HG03521 (cell line): ENCODE results near the gene WWTR1.

Experiments used
- ATAC-seq: cut with Tn5 transposase; IDR thresholded peaks from one replicate; pipeline ENCODE4 v1.9.1; 2021; ENCODE audit warnings: mild to moderate bottlenecking, moderate library complexity; ENCODE audit not compliant: unreplicated experiment

The WWTR1 gene

DNA sequence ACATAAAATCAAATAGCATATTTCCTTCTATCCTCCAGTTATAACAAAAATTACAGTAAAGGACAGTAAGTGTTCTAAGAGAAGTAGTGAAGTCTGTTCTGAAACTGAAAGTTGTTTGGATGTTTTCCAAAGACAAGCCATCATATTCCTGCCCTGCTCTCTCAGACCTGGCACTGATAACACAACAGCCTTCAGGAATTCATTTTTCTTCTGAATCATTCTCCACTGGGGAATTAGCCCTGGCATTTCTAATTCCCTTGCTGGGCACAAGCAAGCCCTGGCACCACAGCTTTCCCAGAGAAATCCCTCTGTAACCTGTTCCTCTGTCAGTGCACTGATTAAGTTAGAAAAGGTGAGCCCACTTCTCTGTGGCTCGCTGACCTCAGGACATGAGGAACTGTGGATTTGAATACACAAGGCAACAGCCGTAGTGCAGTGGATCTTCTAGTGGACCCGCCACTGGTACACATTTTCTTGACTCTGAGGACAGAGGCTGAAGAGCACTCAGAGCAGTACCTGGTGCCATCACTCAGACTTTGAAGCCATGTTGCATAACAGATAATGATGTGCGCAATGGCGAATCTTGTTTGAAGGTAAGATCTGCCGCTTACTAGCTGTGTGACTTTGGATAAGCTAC lies 61.6 kb downstream of the WWTR1 start:
- ATAC-seq = no peak

DNA sequence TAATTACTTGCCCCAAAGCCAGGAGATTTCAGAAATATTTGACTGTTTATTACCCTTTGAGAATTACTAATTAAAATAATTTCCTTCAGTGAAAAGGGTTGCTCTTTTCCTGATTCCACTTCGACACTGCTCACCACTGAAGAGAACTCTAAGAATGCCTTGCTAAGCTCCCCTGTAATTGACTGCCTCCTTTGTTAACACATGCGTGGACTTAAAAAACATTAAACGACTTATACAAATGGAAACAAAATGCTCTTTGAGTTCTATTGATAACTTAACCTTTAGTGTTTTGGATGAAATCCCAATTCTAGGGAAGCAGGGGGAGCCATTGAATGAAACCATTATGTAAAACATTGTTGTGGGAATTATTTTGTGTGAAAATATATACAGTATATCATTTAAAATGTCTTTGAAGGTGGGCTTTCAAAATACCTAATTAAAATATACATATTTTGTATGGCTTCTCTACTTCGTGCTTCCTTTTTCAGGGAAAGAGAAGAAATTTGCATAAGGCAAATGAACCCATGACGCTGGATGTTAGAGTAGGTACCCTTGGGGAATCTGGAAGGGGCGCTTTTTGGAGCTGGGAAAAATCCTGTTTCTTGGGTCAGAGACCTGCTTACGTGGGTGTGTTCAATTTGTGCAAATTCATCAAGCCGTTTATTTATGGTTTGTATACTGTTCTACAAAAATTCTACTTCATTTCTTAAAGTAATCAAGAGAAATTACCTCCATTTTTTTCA lies 64.2 kb downstream of the WWTR1 start:
- no peak for ATAC-seq

- no peak for ATAC-seq
Observed at GRCh38 chr3:149592758-149593240, 65.0 kb downstream of the WWTR1 start.

DNA sequence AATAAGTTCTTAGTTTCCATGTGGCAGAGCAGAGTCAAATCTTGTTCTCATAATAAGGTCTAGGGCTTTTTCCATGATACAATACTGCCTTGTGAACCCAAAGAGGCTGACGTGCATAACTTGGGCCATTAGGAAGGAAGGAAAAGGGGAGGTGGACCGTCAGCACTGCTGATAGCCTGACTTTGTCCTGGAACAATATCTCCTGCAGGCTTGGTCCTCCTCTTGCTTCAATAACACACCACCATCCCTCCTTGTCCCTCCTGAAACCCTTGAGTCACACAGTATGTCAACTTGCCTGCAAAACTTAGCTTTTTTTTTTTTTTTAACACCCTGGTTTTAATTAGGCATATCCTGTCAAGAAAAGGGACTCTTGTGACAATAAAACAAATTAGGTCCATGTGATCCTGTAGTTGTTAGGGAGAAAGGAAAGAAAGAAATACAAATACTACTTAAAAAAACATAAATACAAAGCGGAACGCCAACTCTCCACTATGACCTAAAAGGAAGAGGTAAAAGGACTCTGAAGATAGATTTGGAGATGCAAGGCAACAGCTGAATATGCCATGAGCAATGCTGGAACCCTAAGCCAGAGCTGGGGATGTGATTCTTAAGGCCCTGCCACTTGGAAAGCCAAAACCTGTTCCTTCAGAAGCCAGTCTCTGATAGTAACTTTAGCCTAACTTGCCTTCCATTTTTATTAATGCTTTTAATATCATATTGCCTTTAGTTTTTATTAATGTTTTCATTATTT lies 67.0 kb downstream of the WWTR1 start:
- no peak for ATAC-seq

DNA sequence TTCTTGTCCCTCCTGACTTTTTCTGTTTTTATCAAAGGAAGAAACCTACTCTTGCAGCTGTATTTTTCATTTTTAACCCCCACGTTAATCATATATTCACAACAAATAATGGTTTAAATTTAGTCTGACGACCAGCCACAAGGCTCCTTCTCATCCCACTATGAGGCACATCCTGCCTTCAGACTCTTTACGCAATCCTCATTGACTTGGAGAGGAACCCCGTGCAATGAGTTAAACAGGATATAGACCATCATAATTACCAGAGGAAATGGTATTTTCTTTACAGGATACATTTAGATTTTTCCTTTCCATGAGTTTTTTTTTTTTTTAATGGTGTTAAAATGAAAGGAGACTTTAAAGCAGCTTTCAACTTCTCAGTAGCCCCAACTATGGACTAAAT lies 68.5 kb downstream of the WWTR1 start:
- no peak for ATAC-seq

GRCh38 chr3:149588909-149589308 lies 68.9 kb downstream of the WWTR1 start:
- ATAC-seq = no peak

GRCh38 chr3:149587383-149587782 lies 70.4 kb downstream of the WWTR1 start:
- no peak for ATAC-seq

DNA sequence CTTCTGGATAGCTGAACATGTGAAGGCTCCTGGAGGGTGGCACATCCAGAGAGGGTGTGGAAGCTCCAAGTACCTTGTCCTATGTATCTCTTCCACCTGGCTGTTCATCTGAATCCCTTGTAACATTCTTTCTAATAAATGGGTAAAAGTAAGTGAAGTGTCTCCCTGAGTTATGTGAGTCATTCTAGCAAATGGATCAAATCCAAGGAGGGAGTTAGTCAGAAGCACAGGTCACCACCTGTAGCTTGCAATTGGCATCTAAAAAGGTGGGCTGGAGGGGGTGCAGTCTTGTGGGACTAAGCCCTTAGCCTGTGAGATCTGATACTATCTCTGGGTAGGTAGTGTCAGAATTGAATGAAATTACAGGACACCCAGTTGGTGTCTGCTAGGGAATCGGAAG lies 71.0 kb downstream of the WWTR1 start:
- no peak for ATAC-seq

GRCh38 chr3:149585401-149585726 lies 72.5 kb downstream of the WWTR1 start:
- peak; percentile 93 for ATAC-seq

- ATAC-seq = no peak
Observed at GRCh38 chr3:149583921-149584635, 73.7 kb downstream of the WWTR1 start.

DNA sequence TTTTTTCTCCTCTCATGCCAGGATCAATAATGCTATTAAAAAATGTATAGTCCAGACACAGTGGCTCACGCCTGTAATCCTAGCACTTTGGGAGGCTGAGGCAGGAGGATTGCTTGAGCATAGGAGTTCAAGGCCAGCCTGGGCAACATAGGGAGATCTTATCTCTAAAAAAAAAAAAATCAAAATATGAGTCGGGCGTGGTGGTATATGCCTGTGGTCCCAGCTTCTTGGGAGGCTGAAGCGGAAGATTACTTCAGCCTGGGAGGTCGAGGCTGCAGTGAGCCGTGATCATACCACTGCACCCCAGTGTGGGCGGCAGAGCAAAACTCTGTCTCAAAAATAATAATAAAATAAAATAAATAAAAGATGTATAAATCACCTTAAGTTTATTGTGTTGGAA lies 75.4 kb downstream of the WWTR1 start:
- no peak for ATAC-seq

GRCh38 chr3:149581681-149582370 lies 76.0 kb downstream of the WWTR1 start:
- ATAC-seq = no peak

DNA sequence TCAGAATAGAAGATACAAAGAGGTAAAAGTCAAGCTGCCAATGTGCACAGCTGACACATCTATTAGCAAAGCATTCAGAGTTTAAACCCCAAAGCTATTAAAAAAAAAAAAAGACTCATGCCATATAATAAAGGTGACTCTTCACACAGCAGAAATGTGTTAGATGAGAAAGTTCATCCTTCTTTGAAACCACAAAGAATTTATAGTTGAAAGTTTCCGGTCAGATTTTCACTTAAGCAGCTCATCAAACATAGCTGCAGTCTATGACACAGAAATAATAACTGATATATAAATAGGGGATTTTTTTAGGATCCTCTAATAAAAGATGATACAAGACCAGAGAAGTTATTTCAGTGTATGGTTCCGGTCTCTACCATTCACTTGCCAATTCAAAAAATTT lies 76.6 kb downstream of the WWTR1 start:
- ATAC-seq = no peak

DNA sequence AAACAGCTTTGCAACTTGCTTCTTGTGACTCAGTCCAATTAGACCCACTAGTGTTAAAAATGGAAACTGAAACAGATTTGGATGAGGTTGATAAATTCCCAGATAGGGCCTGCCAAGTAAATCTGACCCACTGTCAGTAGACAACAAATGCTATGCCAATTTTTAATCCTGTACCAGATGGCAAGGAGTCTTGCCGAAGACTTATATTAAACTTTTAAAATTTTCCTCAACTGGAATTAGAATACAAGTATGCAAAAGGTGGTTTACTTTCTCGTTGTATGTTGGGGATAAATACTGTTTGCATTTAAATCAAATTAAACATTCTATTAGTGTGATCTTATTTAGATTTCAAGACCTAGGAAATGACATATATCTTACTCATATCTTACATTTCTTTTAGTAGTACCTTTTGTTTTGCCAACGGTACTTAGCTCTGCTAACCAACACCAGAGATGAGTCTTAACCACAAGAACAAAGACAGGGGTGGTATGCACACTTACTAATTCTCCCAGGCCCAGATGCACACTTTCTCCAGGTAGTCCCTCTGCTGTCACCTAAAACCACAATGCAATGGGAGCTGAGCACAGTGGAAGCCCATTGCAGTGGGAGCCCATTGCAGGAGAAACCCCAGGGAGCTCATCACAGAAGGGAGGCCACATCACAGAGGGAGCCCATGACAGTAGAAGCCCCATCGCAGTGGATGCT lies 77.8 kb downstream of the WWTR1 start:
- ATAC-seq = no peak

DNA sequence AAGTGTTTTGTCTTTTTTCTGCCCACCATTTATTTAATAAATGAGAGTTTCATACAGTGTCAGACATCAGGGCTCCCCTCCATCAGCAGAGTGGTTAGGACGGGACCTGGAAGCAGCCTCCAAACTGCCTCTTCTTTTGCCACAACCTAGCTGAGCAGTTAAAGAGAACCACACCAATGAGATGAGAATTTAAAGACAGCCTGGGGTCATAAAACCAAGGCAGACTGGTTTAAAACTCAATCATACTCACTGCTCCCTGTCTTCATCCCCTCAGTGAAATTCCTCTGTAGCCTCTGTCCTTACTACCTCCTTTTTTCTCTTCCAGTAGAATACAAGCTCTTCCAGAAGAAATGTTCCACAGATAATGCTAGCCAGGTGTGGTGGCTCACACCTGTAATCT lies 78.7 kb downstream of the WWTR1 start:
- ATAC-seq = no peak

DNA sequence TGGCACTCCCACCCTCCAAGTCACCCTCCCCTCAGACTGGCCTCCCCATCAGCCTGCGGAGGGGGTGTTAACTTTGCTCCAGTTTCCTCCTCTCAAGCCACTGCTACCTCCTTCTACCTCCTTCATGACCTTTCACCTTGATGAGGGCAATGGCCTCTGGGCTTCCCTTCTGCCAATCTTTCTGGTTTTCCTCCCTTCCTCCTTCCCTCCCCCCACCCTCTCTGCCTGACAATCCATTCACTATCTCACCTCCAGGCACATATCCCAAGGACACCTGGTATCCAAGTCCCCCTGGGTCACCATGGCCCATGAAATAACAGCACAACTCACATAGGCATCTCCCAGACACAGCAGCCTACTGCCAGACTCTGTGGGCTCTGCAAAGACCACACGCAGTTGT lies 80.0 kb downstream of the WWTR1 start:
- no peak for ATAC-seq

GRCh38 chr3:149575961-149576564 lies 81.8 kb downstream of the WWTR1 start:
- no peak for ATAC-seq

DNA sequence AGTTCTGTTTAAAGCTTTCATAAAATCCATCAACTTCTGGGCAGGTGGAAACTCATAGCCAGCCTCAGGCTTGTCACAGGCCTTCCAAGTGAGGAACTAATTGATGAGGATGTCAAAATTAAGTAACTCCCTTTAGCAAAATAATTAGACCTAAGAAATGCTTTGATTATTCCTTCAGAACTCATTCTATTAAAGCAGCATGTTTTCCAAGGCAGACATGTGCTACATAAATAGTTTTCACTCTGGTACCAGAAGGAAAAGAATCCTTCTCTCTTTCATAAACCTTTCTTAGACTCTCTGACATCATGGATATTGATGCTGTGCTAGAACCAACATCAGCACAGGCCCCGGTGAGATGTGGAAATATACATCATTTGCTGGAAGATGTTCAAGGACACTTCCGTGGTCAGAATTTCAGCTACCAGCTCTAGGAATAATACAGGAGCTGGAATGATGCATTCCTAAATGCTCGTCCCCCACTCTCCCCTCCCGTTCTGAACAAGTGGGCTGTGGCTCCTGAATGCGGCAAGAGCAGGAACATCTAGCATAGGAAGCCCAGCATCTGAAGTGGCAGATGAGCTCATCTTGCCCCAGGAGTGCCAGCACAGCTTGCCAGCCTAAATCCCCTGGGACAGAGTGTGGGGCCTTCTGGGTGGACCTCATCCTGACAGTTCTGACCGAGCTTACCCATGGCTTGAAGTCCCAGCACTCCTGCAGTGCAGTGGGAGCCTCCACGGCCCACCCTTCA lies 82.4 kb downstream of the WWTR1 start:
- no peak for ATAC-seq

DNA sequence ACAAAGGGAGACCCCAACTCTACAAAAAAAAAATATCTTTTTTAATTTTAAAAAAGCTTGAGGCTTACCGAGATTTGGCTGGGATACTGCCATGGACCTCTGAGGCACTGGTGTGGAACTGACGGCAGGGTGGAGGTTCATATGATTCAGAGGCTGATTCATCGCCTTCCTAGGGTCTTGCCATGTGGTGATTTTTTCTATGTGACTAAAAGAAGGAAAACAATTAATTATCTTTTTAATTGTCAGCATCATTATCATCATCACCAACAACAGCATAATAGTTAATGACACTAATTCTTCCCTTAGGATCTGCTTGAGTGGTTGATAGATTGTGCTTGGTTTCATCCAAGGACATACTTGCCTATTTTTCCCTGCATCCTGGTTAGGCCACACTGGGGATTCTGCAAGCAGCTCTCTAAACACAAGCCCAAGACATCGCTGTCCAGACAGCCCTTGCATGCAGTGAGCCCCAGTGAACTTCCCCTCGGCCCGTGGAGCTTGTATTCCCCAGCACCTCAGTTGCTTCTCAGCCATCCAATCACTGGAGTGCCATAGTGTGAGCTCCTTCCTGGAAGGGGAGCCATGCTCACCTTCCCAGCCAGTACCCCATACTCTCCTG lies 84.9 kb downstream of the WWTR1 start:
- ATAC-seq = no peak
